Measurements from ENCODE around the gene AP3M1.

The AP3M1 gene

GRCh38 chr10:74107391-74107790, 43.2 kb downstream of the AP3M1 start:
- Histone ChIP-seq H3K27me3 (ENCODE audit: control insufficient read depth, insufficient read depth, low read length) (no peaks in the 10 kb centered on the region), H3K9ac (ENCODE audit: low read length) (no peak overlapping the region), H3K9me3 (ENCODE audit: control insufficient read depth, low read depth, low read length) (no peaks in the 10 kb centered on the region), H3K36me3 (ENCODE audit: control insufficient read depth, low read depth, low read length) (peaks cover 96% of the 10 kb centered on the region), H3K4me3 (ENCODE audit: low read length) (no peak overlapping the region), H3K4me1 (ENCODE audit: control insufficient read depth, low read depth, low read length) (no peaks in the 10 kb centered on the region), H3K27ac (ENCODE audit: low read length) (no peak overlapping the region)

GRCh38 chr10:74104996-74105395, 45.6 kb downstream of the AP3M1 start:
- Histone ChIP-seq H3K4me3 (ENCODE audit: low read length) (no peak overlapping the region), H3K9me3 (ENCODE audit: control insufficient read depth, low read depth, low read length) (no peaks in the 10 kb centered on the region), H3K27me3 (ENCODE audit: control insufficient read depth, insufficient read depth, low read length) (no peaks in the 10 kb centered on the region), H3K27ac (ENCODE audit: low read length) (no peak overlapping the region), H3K9ac (ENCODE audit: low read length) (no peak overlapping the region), H3K36me3 (ENCODE audit: control insufficient read depth, low read depth, low read length) (peaks cover 89% of the 10 kb centered on the region), H3K4me1 (ENCODE audit: control insufficient read depth, low read depth, low read length) (no peaks in the 10 kb centered on the region)

GRCh38 chr10:74104480-74104879, 46.1 kb downstream of the AP3M1 start:
- Histone ChIP-seq H3K9me3 (ENCODE audit: control insufficient read depth, low read depth, low read length) (no peaks in the 10 kb centered on the region), H3K36me3 (ENCODE audit: control insufficient read depth, low read depth, low read length) (peaks cover 89% of the 10 kb centered on the region), H3K27ac (ENCODE audit: low read length) (no peak overlapping the region), H3K4me3 (ENCODE audit: low read length) (no peak overlapping the region), H3K27me3 (ENCODE audit: control insufficient read depth, insufficient read depth, low read length) (no peaks in the 10 kb centered on the region), H3K4me1 (ENCODE audit: control insufficient read depth, low read depth, low read length) (no peaks in the 10 kb centered on the region), H3K9ac (ENCODE audit: low read length) (no peak overlapping the region)

- Histone ChIP-seq H3K27ac (ENCODE audit: low read length) (no peak overlapping the region), H3K27me3 (ENCODE audit: control insufficient read depth, insufficient read depth, low read length) (no peaks in the 10 kb centered on the region), H3K4me3 (ENCODE audit: low read length) (no peak overlapping the region), H3K4me1 (ENCODE audit: control insufficient read depth, low read depth, low read length) (no peaks in the 10 kb centered on the region), H3K9me3 (ENCODE audit: control insufficient read depth, low read depth, low read length) (no peaks in the 10 kb centered on the region), H3K9ac (ENCODE audit: low read length) (no peak overlapping the region), H3K36me3 (ENCODE audit: control insufficient read depth, low read depth, low read length) (peaks cover 89% of the 10 kb centered on the region)
Observed at GRCh38 chr10:74103560-74104258, 46.9 kb downstream of the AP3M1 start.

- no peaks in the 10 kb centered on the region for H3K27me3 ChIP-seq (ENCODE audit: control insufficient read depth, insufficient read depth, low read length)
- no peak overlapping the region for H3K27ac ChIP-seq (ENCODE audit: low read length)
- no peak overlapping the region for H3K4me3 ChIP-seq (ENCODE audit: low read length)
- H3K9ac ChIP-seq (ENCODE audit: low read length) = no peak overlapping the region
- H3K36me3 ChIP-seq (ENCODE audit: control insufficient read depth, low read depth, low read length) = peaks cover 89% of the 10 kb centered on the region
- H3K9me3 ChIP-seq (ENCODE audit: control insufficient read depth, low read depth, low read length) = no peaks in the 10 kb centered on the region
- no peaks in the 10 kb centered on the region for H3K4me1 ChIP-seq (ENCODE audit: control insufficient read depth, low read depth, low read length)
Observed at GRCh38 chr10:74099836-74100235, 50.8 kb downstream of the AP3M1 start.

GRCh38 chr10:74099420-74099819, 51.2 kb downstream of the AP3M1 start:
- Histone ChIP-seq H3K4me3 (ENCODE audit: low read length) (no peak overlapping the region), H3K27ac (ENCODE audit: low read length) (no peak overlapping the region), H3K4me1 (ENCODE audit: control insufficient read depth, low read depth, low read length) (no peaks in the 10 kb centered on the region), H3K9me3 (ENCODE audit: control insufficient read depth, low read depth, low read length) (no peaks in the 10 kb centered on the region), H3K9ac (ENCODE audit: low read length) (no peak overlapping the region), H3K27me3 (ENCODE audit: control insufficient read depth, insufficient read depth, low read length) (no peaks in the 10 kb centered on the region), H3K36me3 (ENCODE audit: control insufficient read depth, low read depth, low read length) (peaks cover 89% of the 10 kb centered on the region)

GRCh38 chr10:74097776-74098175, 52.9 kb downstream of the AP3M1 start:
- H3K4me3 ChIP-seq (ENCODE audit: low read length) = no peak overlapping the region
- no peak overlapping the region for H3K27ac ChIP-seq (ENCODE audit: low read length)
- no peaks in the 10 kb centered on the region for H3K9me3 ChIP-seq (ENCODE audit: control insufficient read depth, low read depth, low read length)
- H3K36me3 ChIP-seq (ENCODE audit: control insufficient read depth, low read depth, low read length) = peaks cover 90% of the 10 kb centered on the region
- no peaks in the 10 kb centered on the region for H3K27me3 ChIP-seq (ENCODE audit: control insufficient read depth, insufficient read depth, low read length)
- H3K9ac ChIP-seq (ENCODE audit: low read length) = no peak overlapping the region
- no peaks in the 10 kb centered on the region for H3K4me1 ChIP-seq (ENCODE audit: control insufficient read depth, low read depth, low read length)

GRCh38 chr10:74096777-74097176, 53.9 kb downstream of the AP3M1 start:
- Histone ChIP-seq H3K27ac (ENCODE audit: low read length) (no peak overlapping the region), H3K9ac (ENCODE audit: low read length) (no peak overlapping the region), H3K27me3 (ENCODE audit: control insufficient read depth, insufficient read depth, low read length) (no peaks in the 10 kb centered on the region), H3K9me3 (ENCODE audit: control insufficient read depth, low read depth, low read length) (no peaks in the 10 kb centered on the region), H3K36me3 (ENCODE audit: control insufficient read depth, low read depth, low read length) (peaks cover 89% of the 10 kb centered on the region), H3K4me1 (ENCODE audit: control insufficient read depth, low read depth, low read length) (no peaks in the 10 kb centered on the region), H3K4me3 (ENCODE audit: low read length) (no peak overlapping the region)

- Histone ChIP-seq H3K9ac (ENCODE audit: low read length) (no peak overlapping the region), H3K36me3 (ENCODE audit: control insufficient read depth, low read depth, low read length) (peaks cover 90% of the 10 kb centered on the region), H3K4me3 (ENCODE audit: low read length) (no peak overlapping the region), H3K9me3 (ENCODE audit: control insufficient read depth, low read depth, low read length) (no peaks in the 10 kb centered on the region), H3K4me1 (ENCODE audit: control insufficient read depth, low read depth, low read length) (no peaks in the 10 kb centered on the region), H3K27me3 (ENCODE audit: control insufficient read depth, insufficient read depth, low read length) (no peaks in the 10 kb centered on the region), H3K27ac (ENCODE audit: low read length) (no peak overlapping the region)
Observed at GRCh38 chr10:74094231-74094630, 56.4 kb downstream of the AP3M1 start.

- H3K4me3 ChIP-seq (ENCODE audit: low read length) = no peak overlapping the region
- peaks cover 90% of the 10 kb centered on the region for H3K36me3 ChIP-seq (ENCODE audit: control insufficient read depth, low read depth, low read length)
Observed at GRCh38 chr10:74093530-74094164, 57.0 kb downstream of the AP3M1 start.

GRCh38 chr10:74092372-74092771, 58.3 kb downstream of the AP3M1 start:
- Histone ChIP-seq H3K36me3 (ENCODE audit: control insufficient read depth, low read depth, low read length) (peaks cover 88% of the 10 kb centered on the region), H3K9me3 (ENCODE audit: control insufficient read depth, low read depth, low read length) (no peaks in the 10 kb centered on the region), H3K27ac (ENCODE audit: low read length) (no peak overlapping the region), H3K9ac (ENCODE audit: low read length) (no peak overlapping the region), H3K27me3 (ENCODE audit: control insufficient read depth, insufficient read depth, low read length) (no peaks in the 10 kb centered on the region), H3K4me3 (ENCODE audit: low read length) (no peak overlapping the region), H3K4me1 (ENCODE audit: control insufficient read depth, low read depth, low read length) (no peaks in the 10 kb centered on the region)

More at GRCh38 chr10:74093530-74094164, 57.0 kb downstream of the AP3M1 start:
- H3K9me3 ChIP-seq (ENCODE audit: control insufficient read depth, low read depth, low read length) = no peaks in the 10 kb centered on the region
- no peak overlapping the region for H3K27ac ChIP-seq (ENCODE audit: low read length)
- no peak overlapping the region for H3K9ac ChIP-seq (ENCODE audit: low read length)
- no peaks in the 10 kb centered on the region for H3K4me1 ChIP-seq (ENCODE audit: control insufficient read depth, low read depth, low read length)
- no peaks in the 10 kb centered on the region for H3K27me3 ChIP-seq (ENCODE audit: control insufficient read depth, insufficient read depth, low read length)

- Histone ChIP-seq H3K27ac (ENCODE audit: low read length) (no peak overlapping the region), H3K4me1 (ENCODE audit: control insufficient read depth, low read depth, low read length) (no peaks in the 10 kb centered on the region), H3K27me3 (ENCODE audit: control insufficient read depth, insufficient read depth, low read length) (no peaks in the 10 kb centered on the region), H3K36me3 (ENCODE audit: control insufficient read depth, low read depth, low read length) (peaks cover 74% of the 10 kb centered on the region), H3K9me3 (ENCODE audit: control insufficient read depth, low read depth, low read length) (no peaks in the 10 kb centered on the region), H3K4me3 (ENCODE audit: low read length) (no peak overlapping the region), H3K9ac (ENCODE audit: low read length) (no peak overlapping the region)
Observed at GRCh38 chr10:74088722-74089121, 61.9 kb downstream of the AP3M1 start.
